ENCODE results near the gene FAM193B.
A peak's percentile ranks its signal among the peaks of the same experiment; 100 is the strongest.

FAM193B gene

DNA sequence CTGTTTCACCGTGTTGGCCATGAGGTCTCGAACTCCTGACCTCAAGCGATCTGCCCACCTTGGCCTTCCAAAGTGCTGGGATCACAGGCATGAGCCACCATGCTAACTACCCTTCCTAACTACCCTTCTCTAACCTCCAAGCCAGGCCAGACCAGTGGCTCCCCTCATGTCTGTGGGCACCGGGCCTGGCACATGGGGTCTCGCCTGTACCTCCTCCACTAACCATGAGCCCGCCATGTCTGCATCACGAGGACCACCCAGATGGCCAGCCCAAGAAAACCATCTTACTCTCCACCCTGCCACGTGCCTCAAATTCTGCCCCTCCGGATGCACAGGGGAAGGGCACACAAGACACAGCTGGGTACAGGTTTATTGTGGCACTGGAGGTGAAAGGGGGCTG, 71.3 kb downstream of the FAM193B start:
- no peak for DNase-seq

DNA sequence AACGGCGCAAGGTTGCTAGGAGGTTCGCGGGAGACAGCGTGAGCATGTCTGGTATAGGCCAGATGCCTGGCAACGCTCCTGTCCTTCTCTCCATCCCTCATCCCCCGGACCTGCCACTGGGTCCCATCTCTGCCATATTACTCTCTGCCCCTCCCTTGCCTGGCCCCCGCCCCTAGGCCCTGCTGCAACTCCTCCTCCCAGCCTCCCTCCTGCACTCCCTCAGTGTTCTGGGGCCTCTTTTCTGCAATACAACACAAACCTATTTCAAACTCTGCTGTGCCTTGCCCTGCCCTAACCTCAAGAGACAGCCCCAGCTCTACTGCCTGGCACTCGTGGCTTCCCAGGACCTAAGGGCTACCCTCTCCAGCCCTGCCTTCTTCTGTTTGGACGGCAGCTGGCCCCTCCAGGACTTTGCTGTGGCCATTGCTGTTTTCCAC, 72.0 kb downstream of the FAM193B start:
- DNase-seq = no peak

DNA sequence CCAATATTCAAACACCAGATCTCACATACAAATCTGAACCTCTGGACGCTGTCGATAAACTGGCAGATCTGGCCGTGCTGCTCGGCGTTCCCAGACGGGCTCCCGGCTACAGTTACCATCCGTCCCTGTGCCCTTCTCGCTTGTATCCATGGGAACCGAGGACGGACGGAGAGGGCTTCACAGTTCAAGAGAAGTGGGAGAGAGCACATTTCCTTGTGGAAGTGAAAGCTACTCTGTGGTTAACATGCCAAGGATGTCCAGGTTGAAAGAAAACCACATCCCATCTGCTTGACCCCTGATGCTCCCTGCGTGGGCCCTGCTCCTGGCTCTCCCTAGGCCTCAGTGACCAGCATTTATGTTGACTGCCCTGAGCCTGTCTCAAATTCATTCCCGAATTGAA, 74.6 kb downstream of the FAM193B start:
- no peak for DNase-seq

DNA sequence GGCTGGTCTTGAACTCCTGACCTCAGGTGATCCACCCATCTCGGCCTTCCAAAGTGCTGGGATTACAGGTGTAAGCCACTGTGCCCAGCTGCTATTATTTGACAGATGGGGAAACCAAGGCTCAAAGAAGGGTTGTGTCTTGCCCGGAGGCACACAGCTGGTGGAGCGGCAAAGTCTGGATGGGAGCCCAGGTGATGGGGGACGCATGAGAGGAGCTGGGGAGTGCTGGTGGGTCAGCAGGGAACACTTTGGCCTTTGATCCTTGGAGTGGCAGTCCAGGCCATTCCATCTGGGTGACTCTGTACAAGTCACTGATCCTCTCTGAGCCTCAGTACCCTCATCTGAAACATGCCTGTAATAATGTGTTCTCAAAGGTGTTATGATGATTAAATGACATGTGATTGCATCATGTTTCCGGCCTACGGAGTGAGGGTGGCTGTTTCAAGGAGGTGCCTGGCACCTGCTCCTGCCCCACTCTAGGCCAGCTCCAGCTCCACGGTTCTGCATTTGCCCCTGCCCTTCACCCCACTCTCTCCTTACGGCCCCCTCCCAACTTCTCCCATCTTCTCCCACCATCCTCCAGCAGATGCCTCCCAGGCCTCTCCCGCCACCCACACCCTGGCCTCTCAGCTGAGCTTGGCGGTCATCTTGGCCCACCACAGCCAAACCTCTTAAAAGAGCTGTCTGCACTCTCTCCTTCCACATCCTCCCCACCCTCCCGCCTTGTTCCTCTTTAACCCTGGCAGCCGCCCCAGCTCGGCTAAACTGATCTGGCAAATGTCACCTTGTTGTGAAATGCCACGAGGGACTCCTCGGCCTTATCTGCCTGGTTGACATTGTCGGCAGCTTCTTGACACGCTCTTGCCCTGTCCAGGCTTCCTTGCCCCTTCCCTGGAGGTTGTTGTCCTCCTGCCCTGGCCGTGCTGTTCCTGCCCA, 75.4 kb downstream of the FAM193B start:
- no peak for DNase-seq

DNA sequence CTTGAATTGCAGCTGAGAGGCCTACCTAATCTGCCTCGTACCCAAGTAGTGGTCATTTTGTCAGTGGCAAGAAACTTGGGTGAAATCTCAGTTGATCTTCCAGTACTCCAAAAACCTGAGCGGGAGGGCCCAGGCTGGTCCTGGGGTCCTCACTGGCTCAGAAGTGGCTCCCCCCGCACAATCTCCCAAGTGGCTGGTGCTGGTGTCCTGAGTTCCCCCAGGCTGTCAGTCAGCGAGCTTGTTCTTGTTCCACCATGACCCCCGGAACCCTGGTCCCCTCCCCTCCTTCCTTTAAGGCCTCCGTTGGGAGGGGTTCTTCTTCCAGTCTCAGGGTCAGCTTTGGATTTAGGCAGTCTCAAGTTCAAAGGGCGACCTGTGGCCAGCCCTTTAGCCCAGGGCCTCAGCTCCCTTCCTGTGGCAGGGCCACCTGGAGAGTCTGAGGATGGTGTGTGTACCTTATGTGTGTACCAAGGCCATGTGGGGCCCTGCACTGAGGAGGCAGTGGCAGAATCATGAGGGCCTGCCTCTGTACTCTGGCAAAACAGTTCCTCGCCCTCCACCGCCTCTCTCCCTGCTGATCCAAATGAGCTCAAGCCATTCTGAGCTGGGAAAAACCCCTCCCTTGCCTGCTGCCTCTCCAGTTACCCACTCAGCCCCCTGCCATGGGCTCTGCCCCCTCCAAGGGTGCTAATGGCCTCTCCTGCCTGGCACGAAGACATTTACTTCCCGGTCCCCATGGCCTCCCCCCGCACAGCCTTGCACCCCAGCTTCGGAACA, 76.5 kb downstream of the FAM193B start:
- no peak for DNase-seq

DNA sequence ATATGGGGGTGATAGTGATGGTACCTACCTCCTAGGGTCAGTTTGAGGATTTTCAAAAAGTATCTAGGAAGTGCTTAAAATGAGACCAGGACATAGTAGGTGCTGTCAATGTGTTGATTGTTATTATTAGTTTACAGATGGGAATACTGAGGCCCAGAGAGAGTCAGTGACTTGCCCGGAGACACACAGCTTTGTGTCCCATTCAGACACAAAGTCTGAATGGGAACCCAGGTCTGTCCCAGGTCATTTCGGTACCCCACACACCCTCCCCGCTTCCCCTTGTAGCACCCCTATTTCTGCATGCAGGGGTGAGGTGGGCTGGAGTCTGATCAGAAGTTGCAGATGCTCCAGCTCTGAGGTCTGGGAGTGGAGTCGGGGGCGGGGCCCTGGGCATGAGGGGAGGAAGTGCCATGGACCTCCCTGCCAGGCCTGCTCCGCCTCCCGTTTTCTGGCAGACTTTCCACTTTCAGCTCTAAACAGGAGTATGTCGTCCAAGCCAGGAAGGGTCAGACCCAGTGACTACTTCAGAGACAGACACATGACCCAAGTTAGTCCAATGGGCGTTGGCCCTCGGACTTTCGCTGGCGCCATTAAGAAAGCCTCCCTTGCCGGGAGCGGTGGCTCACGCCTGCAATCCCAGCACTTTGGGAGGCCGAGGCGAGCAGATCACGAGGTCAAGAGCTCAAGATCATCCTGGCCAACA, 77.7 kb downstream of the FAM193B start:
- no peak for DNase-seq

DNA sequence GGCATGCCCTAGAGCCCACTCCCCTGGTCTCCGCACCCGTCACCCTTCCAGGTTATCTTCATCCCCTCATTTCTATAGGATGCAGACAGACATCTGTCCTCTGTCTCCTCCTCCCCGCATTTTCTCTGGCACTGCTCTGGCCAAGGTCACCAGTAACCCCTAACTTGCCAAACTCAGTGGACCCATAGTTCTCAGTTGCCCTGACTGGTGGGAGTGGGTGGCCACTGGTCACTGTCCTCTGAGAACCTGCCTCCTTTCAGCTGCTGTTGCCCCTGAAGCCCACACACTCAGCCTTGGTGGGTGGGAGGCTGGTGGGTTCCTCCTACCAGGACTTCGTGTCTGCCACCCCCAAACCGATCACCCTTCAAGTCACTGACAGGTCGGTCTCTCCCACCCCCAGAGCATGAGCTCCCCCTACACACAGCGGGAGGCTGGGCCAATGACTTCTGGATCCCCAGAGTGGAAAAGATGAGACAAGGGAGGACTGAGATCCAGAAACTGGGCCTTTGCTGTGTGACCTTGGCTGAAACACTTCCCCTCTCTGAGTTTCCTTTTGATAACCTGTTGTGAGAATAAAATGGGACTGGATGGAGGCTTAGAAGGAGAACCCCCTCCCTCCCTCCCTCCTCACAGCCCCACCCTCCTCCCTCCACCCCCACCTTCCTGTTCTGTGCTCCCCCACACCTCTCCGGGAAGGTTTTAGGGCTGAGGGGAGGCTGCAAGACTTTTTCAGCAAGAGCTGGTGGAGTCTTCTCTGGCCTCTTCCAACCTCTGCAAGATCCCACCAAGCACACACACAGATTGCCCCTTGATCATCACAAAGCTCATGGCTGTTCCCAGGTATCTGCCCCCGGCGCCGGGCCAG, 78.6 kb downstream of the FAM193B start:
- DNase-seq = no peak

DNA sequence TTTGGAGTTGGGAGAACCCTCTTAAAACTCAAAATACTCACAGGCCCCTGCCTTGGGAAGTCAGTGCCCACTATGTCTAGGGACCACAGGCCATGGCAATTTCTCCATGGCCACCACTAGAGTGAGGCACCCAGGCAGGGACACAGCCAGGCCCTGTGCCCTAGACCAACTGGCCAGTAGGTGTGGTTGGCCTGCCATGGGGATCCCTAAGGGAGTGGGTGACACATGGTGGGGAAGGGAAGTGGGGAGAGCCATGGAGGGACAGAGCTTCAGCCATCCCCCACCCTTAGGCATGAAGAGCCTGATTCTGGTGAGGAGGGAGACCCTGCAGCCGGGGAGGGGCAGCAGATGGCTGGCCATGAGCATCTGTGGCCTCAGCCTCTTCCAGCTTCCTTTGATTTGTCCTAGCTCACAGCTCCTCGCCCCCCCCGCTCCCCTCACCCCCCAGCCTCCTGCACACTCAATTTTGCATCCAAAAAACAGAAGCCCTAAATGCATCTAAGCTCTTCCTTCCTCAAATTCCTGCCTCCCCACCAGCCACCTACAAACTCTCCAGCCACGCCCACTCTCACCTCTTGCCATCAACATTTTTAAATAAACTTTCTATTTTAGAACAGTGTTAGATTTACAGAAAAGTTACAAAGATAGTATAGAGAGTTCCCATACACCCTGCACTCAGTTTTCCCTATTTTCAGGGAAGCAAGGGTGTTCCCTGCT, 79.4 kb downstream of the FAM193B start:
- DNase-seq = peak; percentile 50

DNA sequence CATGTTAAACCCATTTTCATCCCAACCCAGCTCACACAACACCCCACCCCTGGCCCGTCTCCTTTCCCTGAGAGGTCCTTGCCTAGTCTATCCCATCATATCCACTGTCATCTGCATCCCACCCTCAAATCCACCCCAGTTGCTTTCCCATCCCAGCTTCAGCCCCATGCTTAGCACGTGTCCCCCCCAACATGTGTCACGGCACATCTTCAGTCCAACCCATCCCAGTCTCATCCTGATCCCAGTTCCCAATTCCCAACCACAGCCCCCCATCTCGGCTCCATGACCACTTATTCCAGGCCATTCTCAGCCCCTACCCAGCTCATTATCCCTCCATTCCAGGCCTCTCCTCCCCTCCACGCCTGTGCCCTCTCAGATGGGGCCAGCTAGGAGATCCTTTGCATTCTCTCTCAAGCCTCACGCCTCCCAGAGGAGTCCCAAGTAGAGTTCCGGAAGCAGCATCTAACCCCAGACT, 80.3 kb downstream of the FAM193B start:
- DNase-seq = no peak

DNA sequence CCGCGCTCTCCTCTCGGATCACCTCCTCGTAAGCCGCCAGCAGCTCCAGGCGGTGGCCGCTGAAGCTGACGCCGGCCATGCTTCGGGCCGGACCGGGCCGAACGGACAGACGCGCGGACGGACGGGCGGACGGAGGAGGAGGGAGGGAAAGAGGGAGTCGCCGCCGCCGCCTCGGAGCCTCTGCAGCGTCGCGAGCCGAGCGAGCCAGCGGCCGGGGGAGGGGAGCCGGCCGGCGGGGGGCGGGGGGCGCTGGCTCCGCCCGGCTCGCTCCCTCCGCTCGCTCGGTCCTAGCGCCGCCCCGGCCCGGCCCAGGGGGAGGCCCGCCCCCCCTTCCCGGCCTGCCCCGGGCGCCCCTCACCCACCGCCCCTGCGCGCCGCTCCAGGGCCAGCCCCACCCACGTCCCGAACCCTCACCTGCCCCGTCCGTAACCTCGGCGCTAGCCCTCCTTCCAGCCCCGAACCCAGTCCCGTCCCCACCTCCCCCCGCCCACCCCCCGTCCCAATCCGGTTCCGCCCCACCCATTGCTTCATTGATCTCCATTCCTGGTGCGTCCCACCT, 80.8 kb downstream of the FAM193B start, which contains the start of gene DBN1:
Gene DBN1, minus strand, starts transcription at position 192 of the 559 bp plus-strand sequence. Its CDS starts 113 bp downstream, at position 79.
- peak; percentile 77 for DNase-seq

DNA sequence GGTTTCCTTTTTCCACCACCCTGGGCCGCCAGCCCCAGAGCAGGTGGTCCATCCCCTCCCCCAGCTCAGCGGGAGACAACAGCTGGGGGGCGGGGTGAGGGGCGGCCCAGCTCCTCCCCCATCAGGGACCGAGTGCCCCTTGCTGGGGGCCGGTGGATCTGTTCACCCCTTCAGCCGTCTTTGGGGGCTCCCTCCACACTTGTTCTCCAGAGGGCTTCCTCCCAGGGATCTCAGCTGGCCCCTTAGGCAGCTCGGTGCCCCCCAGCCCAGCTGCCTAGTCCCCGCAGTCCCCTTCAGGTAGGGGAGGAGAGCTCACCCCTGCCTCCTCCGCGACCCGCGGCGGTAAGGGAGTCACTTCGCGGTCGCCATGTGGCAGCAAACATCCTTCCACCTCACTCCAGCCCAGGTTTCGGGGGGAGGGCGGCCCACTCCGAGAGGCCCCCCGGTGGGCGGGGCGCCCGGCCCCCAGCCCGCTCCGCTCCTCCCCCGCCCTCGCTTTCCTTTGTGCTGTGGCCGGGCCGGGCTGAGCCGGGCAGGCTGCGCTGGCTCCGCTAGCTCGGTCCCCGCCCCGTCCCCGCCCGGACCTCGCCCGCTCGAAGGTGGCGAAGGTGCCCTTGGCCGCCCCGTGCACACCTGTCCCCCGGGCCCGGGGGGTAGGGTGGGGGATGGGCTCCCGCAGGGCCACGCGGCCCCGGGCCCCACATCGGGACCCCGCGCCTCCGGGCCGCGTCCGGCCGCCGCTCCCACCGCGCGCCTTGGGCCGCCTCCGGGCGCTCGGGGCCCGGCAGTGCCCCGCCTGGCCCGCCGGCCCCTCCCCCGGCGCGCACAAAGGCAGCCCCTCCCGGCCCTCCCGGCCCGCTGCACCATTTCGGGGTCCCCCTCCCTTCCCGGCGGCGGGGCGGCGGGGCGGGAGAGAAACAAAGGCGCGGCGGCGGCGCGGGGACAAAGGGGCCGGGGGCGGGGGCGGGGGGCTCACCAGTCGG, 81.6 kb downstream of the FAM193B start:
- DNase-seq = peak; percentile 82

DNA sequence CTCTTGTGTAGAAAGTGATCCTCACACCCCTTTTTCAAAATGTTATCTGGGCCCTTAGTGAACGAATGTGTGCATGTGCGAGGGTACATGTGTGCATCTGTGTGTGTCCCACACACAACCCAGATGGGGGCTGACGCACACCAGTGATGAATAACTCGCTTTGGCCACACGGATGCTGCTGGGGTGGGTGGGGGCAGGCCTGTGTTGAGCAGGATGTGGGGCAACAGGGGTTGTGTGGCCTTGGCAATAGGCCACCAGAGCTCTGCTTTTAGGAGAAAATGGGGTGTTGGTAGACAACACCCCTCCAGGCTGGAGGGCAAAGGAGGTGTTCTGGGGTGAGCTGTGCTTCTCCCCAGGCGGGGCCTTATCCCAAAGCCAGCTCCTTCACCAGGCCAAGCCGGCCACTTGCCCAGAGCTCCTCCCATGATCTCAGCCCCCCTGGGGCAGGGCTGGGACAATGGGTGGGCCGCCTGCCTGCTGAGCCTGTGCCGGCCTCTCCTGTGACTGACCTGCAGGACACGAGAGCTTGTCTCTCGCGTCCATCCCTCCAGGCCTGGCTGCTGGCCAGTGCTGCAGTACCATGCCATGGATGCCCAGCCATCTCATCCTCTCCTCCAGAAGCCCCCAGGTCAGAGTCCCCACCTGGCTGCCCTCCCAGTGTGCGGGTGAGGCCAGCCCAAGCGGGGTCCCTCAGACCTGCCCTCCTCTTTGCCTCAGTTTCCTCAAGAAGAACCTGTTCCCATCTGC, 82.6 kb downstream of the FAM193B start:
- DNase-seq = no peak

DNA sequence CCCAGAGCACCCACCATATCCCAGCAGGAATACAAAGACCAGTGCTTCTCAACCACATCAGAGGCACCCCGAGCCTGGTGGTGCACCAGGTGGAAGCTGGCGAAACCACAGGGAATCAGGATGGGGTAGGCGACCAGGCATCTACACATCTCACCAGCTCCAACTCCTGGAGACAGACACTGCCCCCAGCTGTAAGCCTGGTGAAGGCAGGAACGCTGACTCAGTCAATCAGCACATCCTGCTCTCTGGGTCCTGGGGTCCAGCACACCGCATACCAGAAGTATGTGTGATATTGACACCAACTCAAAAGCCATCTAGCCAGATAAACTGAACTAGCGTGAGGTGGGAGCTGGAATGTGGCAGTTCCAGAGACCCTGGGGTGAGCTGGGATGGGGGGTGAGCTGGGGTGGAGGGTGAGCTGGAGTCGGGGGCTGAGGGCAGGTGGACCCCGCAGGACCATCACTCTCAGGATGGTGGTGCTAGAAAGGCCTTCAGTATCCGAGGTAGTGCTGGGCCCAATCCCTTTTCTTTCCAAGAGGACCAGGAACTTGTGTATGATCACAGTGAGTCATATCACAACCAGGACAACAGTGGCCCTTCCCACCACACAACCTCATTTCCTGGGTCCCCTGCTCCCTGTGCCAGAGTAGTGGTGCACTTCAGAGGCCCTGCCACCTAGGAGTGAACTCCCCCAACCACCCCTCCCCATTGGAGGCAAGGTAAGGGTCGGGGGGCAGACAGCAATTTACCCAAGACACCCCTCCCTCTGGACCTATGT, 83.4 kb downstream of the FAM193B start:
- no peak for DNase-seq

Measured in NCI-H82 (cell line).